AG08395 (cell line): Measurements from ENCODE around the gene STYXL2.

Experiments
- DNase-seq: peaks from one replicate; pipeline ENCODE4 v3.0.0; 2012; ENCODE audit warnings: mixed read lengths, low spot score

STYXL2 gene

GRCh38 chr1:167110586-167110985, 16.7 kb downstream of the STYXL2 start:
- DNase-seq = no peak

- DNase-seq = no peak
These were observed 18.2 kb downstream of the STYXL2 start for GRCh38 chr1:167111868-167112709.

- no peak for DNase-seq
These were observed 20.9 kb downstream of the STYXL2 start for GRCh38 chr1:167114725-167115124.

GRCh38 chr1:167115655-167116054, 21.8 kb downstream of the STYXL2 start:
- DNase-seq = no peak

- no peak for DNase-seq
These were observed 22.3 kb downstream of the STYXL2 start for GRCh38 chr1:167116174-167116573.

- no peak for DNase-seq
These were observed 23.4 kb downstream of the STYXL2 start for GRCh38 chr1:167117225-167117624.

- DNase-seq = no peak
These were observed 24.3 kb downstream of the STYXL2 start for GRCh38 chr1:167118188-167118587.

- no peak for DNase-seq
These were observed 25.8 kb downstream of the STYXL2 start for GRCh38 chr1:167119696-167120095.

GRCh38 chr1:167120899-167121298, 27.0 kb downstream of the STYXL2 start:
- DNase-seq = no peak

GRCh38 chr1:167121375-167122120, 27.7 kb downstream of the STYXL2 start:
- DNase-seq = peak; percentile 32

- DNase-seq = no peak
These were observed 28.2 kb downstream of the STYXL2 start for GRCh38 chr1:167122121-167122480.

- no peak for DNase-seq
These were observed 28.7 kb downstream of the STYXL2 start for GRCh38 chr1:167122568-167122967.

GRCh38 chr1:167126317-167126716, 32.4 kb downstream of the STYXL2 start:
- no peak for DNase-seq

- DNase-seq = no peak
These were observed 32.9 kb downstream of the STYXL2 start for GRCh38 chr1:167126811-167127210.

- no peak for DNase-seq
These were observed 33.4 kb downstream of the STYXL2 start for GRCh38 chr1:167127236-167127635.

- DNase-seq = no peak
These were observed 33.8 kb downstream of the STYXL2 start for GRCh38 chr1:167127661-167128060.

GRCh38 chr1:167128261-167129227, 34.7 kb downstream of the STYXL2 start:
- no peak for DNase-seq

GRCh38 chr1:167130829-167131510, 37.1 kb downstream of the STYXL2 start:
- DNase-seq = no peak

GRCh38 chr1:167132301-167133010, 38.6 kb downstream of the STYXL2 start:
- no peak for DNase-seq

- no peak for DNase-seq
These were observed 41.5 kb downstream of the STYXL2 start for GRCh38 chr1:167135281-167135840.

- peak; percentile 59 for DNase-seq
These were observed 42.3 kb downstream of the STYXL2 start for GRCh38 chr1:167136191-167136614.
